ENCODE measurements around the gene AQP5.
"Not testable (repeated sequence)": the region's sequence is repeated elsewhere in the genome, so short reads cannot be mapped to it uniquely, and the experiment has no call there.

AQP5 gene

GRCh38 chr12:49980501-49981349 lies 19.1 kb downstream of the AQP5 start:
- DNase-seq (ENCODE audit: low read depth): no peak

GRCh38 chr12:49982246-49983087 lies 20.8 kb downstream of the AQP5 start:
- no peak for DNase-seq (ENCODE audit: low read depth)

- no peak for DNase-seq (ENCODE audit: low read depth)
Observed at GRCh38 chr12:49983892-49984291, 22.2 kb downstream of the AQP5 start.

- no peak for DNase-seq (ENCODE audit: low read depth)
Observed at GRCh38 chr12:49984476-49985359, 23.0 kb downstream of the AQP5 start.

- no peak for DNase-seq (ENCODE audit: low read depth)
Observed at GRCh38 chr12:49985981-49986380, 24.3 kb downstream of the AQP5 start.

- not testable (repeated sequence) for DNase-seq (ENCODE audit: low read depth)
Observed at GRCh38 chr12:49986476-49986875, 24.8 kb downstream of the AQP5 start.

- DNase-seq (ENCODE audit: low read depth): no peak
Observed at GRCh38 chr12:49987625-49988303, 26.1 kb downstream of the AQP5 start.

- not testable (repeated sequence) for DNase-seq (ENCODE audit: low read depth)
Observed at GRCh38 chr12:49989400-49989799, 27.7 kb downstream of the AQP5 start.

- no peak for DNase-seq (ENCODE audit: low read depth)
Observed at GRCh38 chr12:49990273-49990672, 28.6 kb downstream of the AQP5 start.

- DNase-seq (ENCODE audit: low read depth): no peak
Observed at GRCh38 chr12:49998453-49998852, 36.8 kb downstream of the AQP5 start.

GRCh38 chr12:50003595-50003994 lies 41.9 kb downstream of the AQP5 start:
- DNase-seq (ENCODE audit: low read depth): no peak

GRCh38 chr12:50004696-50005095 lies 43.0 kb downstream of the AQP5 start:
- DNase-seq (ENCODE audit: low read depth): no peak

- no peak for DNase-seq (ENCODE audit: low read depth)
Observed at GRCh38 chr12:50005175-50005574, 43.5 kb downstream of the AQP5 start.

GRCh38 chr12:50006280-50006679 lies 44.6 kb downstream of the AQP5 start:
- DNase-seq (ENCODE audit: low read depth): no peak

- DNase-seq (ENCODE audit: low read depth): no peak
Observed at GRCh38 chr12:50006754-50007442, 45.2 kb downstream of the AQP5 start.

GRCh38 chr12:50013361-50014147 lies 51.9 kb downstream of the AQP5 start:
- no peak for DNase-seq (ENCODE audit: low read depth)

GRCh38 chr12:50014342-50014741 lies 52.7 kb downstream of the AQP5 start:
- no peak for DNase-seq (ENCODE audit: low read depth)

Data from stimulated activated CD8-positive, alpha-beta memory T cell treated with anti-CD3 and anti-CD28 coated beads, Interleukin-15, amount 100 ng/mL, for 1 hour (primary cell).